Heart left ventricle (tissue), 16 donors: ENCODE data around the gene C19orf38. TPM values are rescaled to one million over a fixed set of nuclear protein-coding genes. Genes with fewer than 3 reads are reported as not detected.

Experiments
- ATAC-seq, 4 donors: fragments of 200-7000 bp; cut with Tn5 transposase; one replicate each; pipeline ENCODE4 v1.9.1; 2020 to 2022; ENCODE audit warnings: moderate library complexity in 4 of 4, mild to moderate bottlenecking in 3 of 4, moderate number of reproducible peaks in 1 of 4
- DNase-seq, 5 donors: peaks; one replicate each; pipeline ENCODE4 v3.0.0-alpha.2; 2020
- H3K27ac ChIP-seq, 12 donors: fragments of 200-600 bp; sonication (generic) in 4 of 12; one replicate each; pipeline versions ENCODE4 v1.5.0 to v1.8.0; 2016 to 2022; ENCODE audit warnings: mild to moderate bottlenecking in 2 of 12
- H3K27me3 ChIP-seq, 9 donors: fragments of 200-600 bp; sonication (generic) in 2 of 9; one replicate each; pipeline versions ENCODE4 v1.5.1 to v1.8.0; 2016 to 2022; ENCODE audit warnings: mild to moderate bottlenecking in 3 of 9
- H3K36me3 ChIP-seq, 9 donors: fragments of 200-600 bp; sonication (generic) in 2 of 9; one replicate each; pipeline versions ENCODE4 v1.5.0 to v1.8.0; 2018 to 2022; ENCODE audit warnings: mild to moderate bottlenecking in 2 of 9
- H3K4me1 ChIP-seq, 12 donors: fragments of 200-600 bp; sonication (generic) in 4 of 12; one replicate each; pipeline versions ENCODE4 v1.5.0 to v1.8.0; 2016 to 2022; ENCODE audit warnings: mild to moderate bottlenecking in 3 of 12
- H3K4me3 ChIP-seq, 12 donors: fragments of 200-600 bp; sonication (generic) in 4 of 12; one replicate each; pipeline versions ENCODE4 v1.5.0 to v1.8.0; 2017 to 2022; ENCODE audit warnings: mild to moderate bottlenecking in 9 of 12, moderate library complexity in 4 of 12
- H3K9me3 ChIP-seq, 12 donors: fragments of 200-600 bp; sonication (generic) in 4 of 12; one replicate each; pipeline versions ENCODE4 v1.5.0 to v1.8.0; 2016 to 2022; ENCODE audit warnings: mild to moderate bottlenecking in 1 of 12
- CTCF ChIP-seq, 12 donors: fragments of 200-600 bp; sonication (generic) in 4 of 12; IDR thresholded peaks; one replicate each; pipeline versions ENCODE4 v1.5.0 to v1.8.0; 2018 to 2022; ENCODE audit warnings: antibody characterized with exemption in 12 of 12, mild to moderate bottlenecking in 5 of 12
- POLR2A ChIP-seq, 2 donors: fragments of 450-650 bp; IDR thresholded peaks; one replicate each; pipeline ENCODE4 v1.6.1; 2017; ENCODE audit warnings: antibody characterized with exemption in 2 of 2, mild to moderate bottlenecking in 2 of 2, moderate library complexity in 2 of 2
- WGBS, 4 donors: extraction: QIAGEN DNeasy Blood & Tissue Kit in 2 of 4; methylation state at CpG; one replicate each; pipeline versions ENCODE4 v1.1.5 to v1.1.7; 2013 to 2018; 5-methylcytosine and 5-hydroxymethylcytosine counted together
- intact Hi-C, 10 donors: fragments of 100-400 bp; cut with DNase I; formaldehyde crosslinking; loops; one replicate each; pipeline versions ENCODE4 v1.11.1 to v1.14.2; 2022
- polyA plus RNA-seq, 2 donors: library from polyadenylated mRNA; stranded (reverse); fragments of 200-250 nt; gene quantifications; one replicate each; pipeline ENCODE4 v1.2.3, GENCODE V29; 2013
- total RNA-seq, 9 donors: library from RNA; depleted of rRNA in 2 of 9; stranded (reverse); fragments of >200 nt in 2 of 9; fragmentation: NEBNext Ultra II Directional in 3 of 9; extraction: Animal tissue kit (Norgen Biotek cat#: 25700) in 3 of 9; gene quantifications; one replicate each; pipeline versions ENCODE4 v1.1.0 to v1.2.4, GENCODE V29; 2016 to 2023
- donor health status: ischemic (EF 13 %, LVEDD 7.1; RV severe dilation, severe dysfunction).
- donor health status: healthy with polysubstance abuse.
- donor health status: DM: no; HTN: yes; CAD: no.
- donor health status: DM: no; HTN: no; CAD: no.
- donor health status: ischemic (EF 25% LVEDD 6.9; RV normal size, moderate dysfunction).
- donor health status: ischemic (EF 25% LVEDD 5.7; RV mildly dilated, moderate dysfunction).
- donor health status: healthy.
- donor health status: DM: yes; HTN: yes; CAD: no.
- donor health status: ischemic (EF 35%, LVEDD 5.7; RV mildly dilated, moderate dysfunction).
- donor health status: nonischemic (EF 11% LVEDD 7.7; RV severe dilation, severe dysfunction).
- donor health status: DM: yes; HTN: yes; CAD: no.
- donor health status: PGD.
- donor health status: ischemic (EF 29% LVEDD 5.4; RV normal size, mild dysfunction).
- donor health status: nonischemic (EF 23%, LVEDD 6.1; RV moderate dilation, normal function).

C19orf38 gene
- total and polyA plus RNA-seq, 11 donors: 0.21 to 6.0 (median 0.86) TPM

GRCh38 chr19:10858204-10858828, 10.1 kb downstream of the C19orf38 start:
- DNase-seq (no peak), ATAC-seq (no peak)
- H3K4me1 ChIP-seq: peaks cover 0 to 11% (median 0%) of the 10 kb centered on the region in 12 donors
- no peaks in the 10 kb centered on the region for H3K9me3 ChIP-seq
- no peak overlapping the region for H3K27ac ChIP-seq
- no peaks in the 10 kb centered on the region for H3K36me3 ChIP-seq
- TF ChIP-seq POLR2A (IDR thresholded peaks at IDR 0.05) (no peak), CTCF (IDR thresholded peaks at IDR 0.05) (peak; percentile 31 to 58 (median 46))
- intact Hi-C loops: no loop called here
- no peaks in the 10 kb centered on the region for H3K27me3 ChIP-seq
- H3K4me3 ChIP-seq: no peak overlapping the region
- 35 to 53% (median 44%) methylated on average over 4 of the region's 4 CpGs for WGBS, 4 donors

- Histone ChIP-seq H3K27ac (peak overlapping the region in 1 of 12 donors; percentile 37), H3K4me1 (peaks cover 0 to 24% (median 1%) of the 10 kb centered on the region in 12 donors), H3K27me3 (no peaks in the 10 kb centered on the region), H3K4me3 (no peak overlapping the region), H3K9me3 (no peaks in the 10 kb centered on the region), H3K36me3 (no peaks in the 10 kb centered on the region)
- DNase-seq: peak in 1 of 5 donors; percentile 58
- peak in 9 of 12 donors; percentile 11 to 46 (median 33) for TF ChIP-seq CTCF (IDR thresholded peaks at IDR 0.05)
- no peak for TF ChIP-seq POLR2A (IDR thresholded peaks at IDR 0.05)
- intact Hi-C loops: loop anchor here in 8 of 10 donors (5.0 to 10.0 kb wide), 5 partner anchors 89 to 159 kb away; partner anchors contain the start of genes DNM2 (in 4 of the 8) and QTRT1 (in 1 of the 8)
- no peak for ATAC-seq
- WGBS, 4 donors: 58 to 64% (median 62%) methylated on average over 7 of the region's 7 CpGs
Measured at GRCh38 chr19:10861103-10861651, 13.0 kb downstream of the C19orf38 start.

- intact Hi-C loops: loop anchor here in 8 of 10 donors (5.0 to 10.0 kb wide), 5 partner anchors 90 to 160 kb away; partner anchors contain the start of genes DNM2 (in 4 of the 8) and QTRT1 (in 1 of the 8)
- WGBS, 4 donors: 80 to 87% (median 84%) methylated on average over 6 of the region's 6 CpGs
- Histone ChIP-seq H3K4me1 (peaks cover 0 to 26% (median 1%) of the 10 kb centered on the region in 12 donors), H3K9me3 (no peaks in the 10 kb centered on the region), H3K27ac (peak overlapping the region in 1 of 12 donors; percentile 33), H3K27me3 (no peaks in the 10 kb centered on the region), H3K36me3 (no peaks in the 10 kb centered on the region), H3K4me3 (peak overlapping the region in 1 of 12 donors; percentile 13)
- TF ChIP-seq POLR2A (IDR thresholded peaks at IDR 0.05) (no peak), CTCF (IDR thresholded peaks at IDR 0.05) (no peak)
- ATAC-seq (no peak), DNase-seq (peak in 1 of 5 donors; percentile 12)
Measured at GRCh38 chr19:10862561-10863106, 14.4 kb downstream of the C19orf38 start.
